HG03097 (cell line): ENCODE measurements around the gene PAK6.

Experiments used
- ATAC-seq: cut with Tn5 transposase; IDR thresholded peaks from one replicate; pipeline ENCODE4 v1.9.1; 2021; ENCODE audit not compliant: unreplicated experiment, low FRiP score

PAK6 gene

GRCh38 chr15:40238532-40239403 is at the start of gene PAK6:
PAK6 (plus strand) TSS chr15:40239063; CDS start chr15:40264786, 25,723 bp downstream.
- no peak for ATAC-seq

GRCh38 chr15:40190591-40190990 is 48.3 kb upstream of the PAK6 start:
- no peak for ATAC-seq

GRCh38 chr15:40192942-40193341 is 45.9 kb upstream of the PAK6 start:
- no peak for ATAC-seq

- ATAC-seq, result no peak
Measured at GRCh38 chr15:40197434-40197833, 41.4 kb upstream of the PAK6 start.

GRCh38 chr15:40198355-40199085 is 40.3 kb upstream of the PAK6 start:
- no peak for ATAC-seq

- no peak for ATAC-seq
Measured at GRCh38 chr15:40204100-40204499, 34.8 kb upstream of the PAK6 start.

GRCh38 chr15:40217166-40217824 is 21.6 kb upstream of the PAK6 start:
- no peak for ATAC-seq

GRCh38 chr15:40219801-40220200 is 19.1 kb upstream of the PAK6 start:
- no peak for ATAC-seq

- no peak for ATAC-seq
Measured at GRCh38 chr15:40222131-40222530, 16.7 kb upstream of the PAK6 start.

- ATAC-seq, result no peak
Measured at GRCh38 chr15:40226736-40227135, 12.1 kb upstream of the PAK6 start.

- ATAC-seq, result no peak
Measured at GRCh38 chr15:40229316-40229715, 9.5 kb upstream of the PAK6 start.

GRCh38 chr15:40229956-40230355 is 8.9 kb upstream of the PAK6 start:
- no peak for ATAC-seq

GRCh38 chr15:40232625-40233070 is 6.2 kb upstream of the PAK6 start:
- no peak for ATAC-seq

- ATAC-seq, result no peak
Measured at GRCh38 chr15:40233727-40234577, 4.9 kb upstream of the PAK6 start.

GRCh38 chr15:40234783-40235182 is 4.1 kb upstream of the PAK6 start:
- ATAC-seq, result no peak

GRCh38 chr15:40235201-40235885 is 3.5 kb upstream of the PAK6 start:
- no peak for ATAC-seq

GRCh38 chr15:40239404-40239692 is 485 bp downstream of the PAK6 start:
- no peak for ATAC-seq

- no peak for ATAC-seq
Measured at GRCh38 chr15:40239693-40240618, 1.1 kb downstream of the PAK6 start.
